ENCODE data around the gene SUCLA2. TPM values are rescaled to one million over a fixed set of nuclear protein-coding genes. Genes with fewer than 3 reads are reported as not detected.

Gene SUCLA2
- total RNA-seq, 1 experiment from 2014 or later = 39.1 TPM

GRCh38 chr13:48004201-48004600 is 3.1 kb upstream of the SUCLA2 start:
- H3K27ac ChIP-seq (ENCODE audit: low read depth, low read length) = no peak overlapping the region
- ChIA-PET POLR2A (no interaction called here), CTCF (no interaction called here), RAD21 (ENCODE audit: low non-redundant PET in 1 of 2, low total read pairs in 2 of 2, uncharacterized antibody in 2 of 2, unreplicated experiment in 2 of 2) (no interaction called here)
- no peak overlapping the region for H3K4me2 ChIP-seq (ENCODE audit: low read length)
- no peak for ATAC-seq
- H3K4me3 ChIP-seq (replicated peaks in 1 of 2; ENCODE audit: low read depth in 1 of 2, low read length in 2 of 2) = no peak overlapping the region
- TF ChIP-seq POLR2A (IDR thresholded peaks at IDR 0.05; ENCODE audit: borderline replicate concordance, extremely low read depth, insufficient read depth, insufficient read length) (no peak), EZH2phosphoT487 (IDR thresholded peaks at IDR 0.05; ENCODE audit: borderline replicate concordance) (no peak), POLR2AphosphoS5 (IDR thresholded peaks at IDR 0.05; ENCODE audit: low read depth, low read length) (no peak), CEBPB (IDR thresholded peaks at IDR 0.05; ENCODE audit: low read depth) (no peak), YY1 (IDR thresholded peaks at IDR 0.05; ENCODE audit: extremely low read depth, insufficient replicate concordance, low read depth, low read length) (no peak), FOSL1 (IDR thresholded peaks at IDR 0.05; ENCODE audit: low read depth) (no peak), ATF3 (IDR thresholded peaks at IDR 0.05) (no peak), EGR1 (IDR thresholded peaks at IDR 0.05; ENCODE audit: low read depth) (no peak), SP1 (IDR thresholded peaks at IDR 0.05; ENCODE audit: low read depth) (no peak), CTCF (IDR thresholded peaks at IDR 0.05 in 2 of 3, conservative IDR thresholded peaks at IDR 0.05 in 1 of 3; ENCODE audit: borderline replicate concordance in 1 of 3, insufficient read depth in 1 of 3, low read depth in 2 of 3, low read length in 2 of 3) (no peak), ELF1 (IDR thresholded peaks at IDR 0.05; ENCODE audit: borderline replicate concordance, low read depth) (no peak), RAD21 (IDR thresholded peaks at IDR 0.05; ENCODE audit: low read depth) (no peak), ZFX (IDR thresholded peaks at IDR 0.05) (no peak), REST (IDR thresholded peaks at IDR 0.05; ENCODE audit: low read depth) (no peak), JUND (IDR thresholded peaks at IDR 0.05) (no peak), SIN3A (IDR thresholded peaks at IDR 0.05; ENCODE audit: low read depth) (no peak), CBX3 (IDR thresholded peaks at IDR 0.05; ENCODE audit: low read depth) (no peak), TCF7L2 (IDR thresholded peaks at IDR 0.05; ENCODE audit: borderline replicate concordance, extremely low read depth, insufficient read depth, insufficient read length) (no peak), ZBTB33 (IDR thresholded peaks at IDR 0.05; ENCODE audit: extremely low read depth, insufficient replicate concordance, low read length) (no peak), SRF (IDR thresholded peaks at IDR 0.05; ENCODE audit: low read depth) (no peak)
- intact Hi-C loops (cut with micrococcal nuclease) = no loop called here
- H3K4me1 ChIP-seq (ENCODE audit: control insufficient read depth in 1 of 2, insufficient read depth in 2 of 2, low read length in 2 of 2) = peaks cover 10 to 21% of the 10 kb centered on the region in 2 experiments
- no peaks in the 10 kb centered on the region for H3K27me3 ChIP-seq (ENCODE audit: insufficient read depth, low read length)
- H3K36me3 ChIP-seq (ENCODE audit: control insufficient read depth in 1 of 2, insufficient read depth in 2 of 2, low read length in 2 of 2) = no peaks in the 10 kb centered on the region
- no peaks in the 10 kb centered on the region for H3K9me2 ChIP-seq (ENCODE audit: insufficient read depth)
- H3K79me2 ChIP-seq (ENCODE audit: insufficient read depth, low read length) = peaks cover 17% of the 10 kb centered on the region
- no peak for DNase-seq (ENCODE audit: low read depth, low spot score)
- BruUV-seq (replicated peaks) = no TSS peak
- H4K20me1 ChIP-seq (ENCODE audit: insufficient read depth) = no peaks in the 10 kb centered on the region
- H3K9me3 ChIP-seq (ENCODE audit: control insufficient read depth in 1 of 2, insufficient read depth in 1 of 2, low read depth in 1 of 2, low read length in 2 of 2) = no peaks in the 10 kb centered on the region
- H2AFZ ChIP-seq (ENCODE audit: low read depth, low read length, poor library complexity, severe bottlenecking) = no peak overlapping the region
- no peak overlapping the region for H3K9ac ChIP-seq (ENCODE audit: low read length)
